ENCODE measurements around the gene C1QTNF12. TPM values are rescaled to one million over a fixed set of nuclear protein-coding genes. Genes with fewer than 3 reads are reported as not detected.

The C1QTNF12 gene
- total and polyA plus RNA-seq, 4 experiments from 2014 or later: 0.31 to 3.3 (median 2.4) TPM; not detected in 1

DNA sequence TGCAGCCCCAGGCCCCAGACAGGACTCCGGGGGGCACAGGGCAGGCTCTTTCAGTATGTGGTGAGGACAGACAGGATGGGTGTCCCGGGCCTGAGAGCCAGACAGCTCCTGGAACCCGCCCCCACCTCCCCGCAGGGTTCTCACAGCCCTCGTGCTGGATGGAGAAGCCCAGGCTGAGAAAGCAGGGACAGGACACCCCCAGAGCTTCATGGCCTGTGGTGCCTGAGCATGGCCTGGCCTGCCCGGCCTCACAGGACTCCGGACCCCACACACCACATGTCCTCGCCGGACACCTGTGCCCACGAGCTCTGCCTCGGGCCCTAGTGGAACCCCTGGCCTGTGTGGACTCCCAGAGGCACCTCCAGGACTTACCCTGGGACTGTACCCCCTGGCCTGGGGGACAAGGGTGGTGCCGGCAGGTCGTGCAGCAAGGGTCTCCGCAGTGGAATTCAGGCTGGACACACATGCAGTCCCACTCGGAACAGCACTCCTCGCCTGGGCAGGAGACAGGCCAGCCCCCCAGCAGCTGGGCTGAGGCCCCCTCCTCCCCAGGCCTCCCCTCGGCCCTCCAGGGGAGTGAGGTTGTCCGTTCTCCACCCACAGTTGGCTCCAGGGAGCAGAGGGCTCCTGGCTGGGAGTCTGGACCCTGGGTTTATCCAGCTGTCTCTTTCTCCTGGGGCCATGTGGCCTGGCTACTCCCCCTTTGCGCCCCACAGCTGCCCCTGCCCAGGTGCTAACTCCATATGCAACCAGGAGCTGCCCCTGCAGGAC, 41.3 kb downstream of the C1QTNF12 start:
- H3K4me3 ChIP-seq (ENCODE audit: low read length in 2 of 2): no peak overlapping the region
- peaks cover 9 to 36% (median 21%) of the 10 kb centered on the region in 4 donors for H3K4me1 Mint-ChIP-seq
- no peaks in the 10 kb centered on the region for H3K36me3 ChIP-seq (ENCODE audit: insufficient read depth, low read length)

DNA sequence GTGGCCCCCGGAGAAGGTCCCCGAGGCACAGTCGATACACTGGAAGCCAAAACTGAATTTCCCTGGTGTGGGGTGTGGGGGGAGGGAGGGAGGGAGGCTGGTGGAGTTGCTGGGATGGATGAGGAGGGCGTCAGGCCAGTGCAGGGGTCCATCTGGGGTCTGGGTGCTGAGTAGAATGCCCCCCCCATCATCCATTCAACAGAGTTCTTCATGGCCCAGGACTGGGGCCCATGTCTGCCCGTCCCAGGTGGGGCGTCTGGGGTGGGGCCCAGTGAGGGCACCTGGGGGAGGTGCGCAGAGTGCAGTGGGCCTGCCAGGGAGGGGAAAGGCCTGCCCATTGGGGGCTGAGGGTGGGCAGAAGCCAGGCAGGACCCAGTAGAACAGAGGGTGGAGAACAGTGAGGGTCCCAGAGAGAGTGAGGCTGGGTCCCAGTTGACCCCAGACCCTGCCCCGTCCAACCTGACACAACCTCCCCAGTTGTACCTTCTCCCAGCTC, 42.0 kb downstream of the C1QTNF12 start:
- Mint-ChIP-seq H3K4me1 (peaks cover 9 to 29% (median 17%) of the 10 kb centered on the region in 4 donors), H3K27me3 (no peaks in the 10 kb centered on the region), H3K9me3 (no peaks in the 10 kb centered on the region), H3K4me3 (peak overlapping the region in 1 of 8 donors; percentile 59), H3K36me3 (peaks cover 0 to 1% of the 10 kb centered on the region in 2 donors), H3K27ac (peak overlapping the region in 4 of 7 donors; percentile 52 to 79 (median 68))
- intact Hi-C loops (cut with micrococcal nuclease): no loop called here
- Histone ChIP-seq H3K9me3 (ENCODE audit: control insufficient read depth in 1 of 2, low read length in 2 of 2) (no peaks in the 10 kb centered on the region), H3K4me1 (ENCODE audit: insufficient read depth, low read length) (peaks cover 47% of the 10 kb centered on the region), H3K27me3 (ENCODE audit: insufficient read depth, low read length) (no peaks in the 10 kb centered on the region), H3K4me3 (ENCODE audit: low read length in 2 of 2) (no peak overlapping the region), H3K36me3 (ENCODE audit: insufficient read depth, low read length) (no peaks in the 10 kb centered on the region), H3K27ac (ENCODE audit: low read depth, low read length) (peak overlapping the region; percentile 84)
- peak in 1 of 5 donors; percentile 39 for DNase-seq
- CTCF ChIA-PET (ENCODE audit: partially characterized antibody): no interaction called here
- POLR2A ChIA-PET (ENCODE audit: partially characterized antibody): interaction anchor here (0.8 to 5.0 kb wide), 3 partner anchors 12 to 28 kb away, joined by 3 to 38 read pairs (median 3); partner anchors contain the start of gene B3GALT6

More for the DNA sequence above, 41.3 kb downstream of the C1QTNF12 start:
- CTCF ChIA-PET (ENCODE audit: partially characterized antibody): interaction anchor here (1.2 kb wide), 1 partner anchor 83 kb away, joined by 6 read pairs; no protein-coding TSS in a partner anchor
- Histone ChIP-seq H3K27me3 (ENCODE audit: insufficient read depth, low read length) (no peaks in the 10 kb centered on the region), H3K9me3 (ENCODE audit: control insufficient read depth in 1 of 2, low read length in 2 of 2) (no peaks in the 10 kb centered on the region), H3K4me1 (ENCODE audit: insufficient read depth, low read length) (peaks cover 52% of the 10 kb centered on the region), H3K27ac (ENCODE audit: low read depth, low read length) (peak overlapping the region; percentile 84)
- peak in 1 of 5 donors; percentile 44 for DNase-seq
- intact Hi-C loops (cut with micrococcal nuclease): loop anchor here (5.0 kb wide), 1 partner anchor 48 kb away; no protein-coding TSS in a partner anchor
- POLR2A ChIA-PET (ENCODE audit: partially characterized antibody): interaction anchor here (0.7 to 5.0 kb wide), 5 partner anchors 11 to 704 kb away, joined by 3 to 38 read pairs (median 3); partner anchors contain the start of gene B3GALT6
- H3K9me3 Mint-ChIP-seq: no peaks in the 10 kb centered on the region
- peak overlapping the region; percentile 32 to 82 (median 60) for H3K27ac Mint-ChIP-seq
- H3K4me3 Mint-ChIP-seq: peak overlapping the region in 7 of 8 donors; percentile 56 to 75 (median 61)
- H3K36me3 Mint-ChIP-seq: peaks cover 0 to 1% of the 10 kb centered on the region in 2 donors
- H3K27me3 Mint-ChIP-seq: no peaks in the 10 kb centered on the region

DNA sequence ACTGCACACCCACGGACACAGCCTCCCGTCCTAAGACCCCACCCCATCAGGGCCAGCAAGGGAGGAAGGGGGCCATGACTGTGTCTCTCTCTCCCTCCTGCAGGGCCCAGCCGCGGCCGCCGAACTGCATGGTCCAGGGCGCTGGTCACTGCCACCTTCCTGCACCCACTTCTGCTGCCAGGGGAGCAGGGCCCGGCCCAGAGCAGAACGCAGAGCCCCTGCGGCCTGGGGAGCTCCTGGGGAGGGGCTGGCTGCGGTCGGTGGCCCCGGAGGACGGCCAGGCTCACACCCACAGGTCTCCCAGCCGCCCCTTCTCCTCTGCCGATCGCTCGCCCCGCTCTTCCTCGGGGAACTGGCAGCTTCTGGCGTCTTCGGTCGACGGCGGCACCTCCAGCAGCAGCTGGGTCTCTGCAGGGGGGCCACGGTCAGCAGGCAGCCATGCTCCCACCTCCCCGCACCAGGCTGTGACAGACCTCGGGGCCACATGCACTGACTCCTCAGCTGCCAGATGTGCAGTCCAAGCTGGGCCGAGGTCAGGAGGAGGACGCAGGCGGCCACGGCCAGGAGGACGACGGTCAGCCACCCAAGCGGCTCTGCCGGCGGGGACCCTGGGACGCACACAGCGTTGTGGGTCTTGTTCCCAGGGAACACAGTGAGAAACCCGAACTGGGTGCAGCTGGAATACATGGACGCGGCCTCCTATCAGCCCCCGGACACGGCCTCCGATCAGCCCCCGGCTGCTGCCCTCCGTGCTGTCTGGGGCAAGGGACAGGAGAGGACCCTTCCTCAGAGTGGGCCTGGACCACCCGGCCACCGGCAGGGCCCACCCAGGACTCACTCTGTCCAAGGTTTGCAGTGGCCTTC, 42.7 kb downstream of the C1QTNF12 start:
- H3K4me3 Mint-ChIP-seq: peak overlapping the region in 1 of 8 donors; percentile 59
- Histone ChIP-seq H3K4me1 (ENCODE audit: insufficient read depth, low read length) (peaks cover 40% of the 10 kb centered on the region), H3K9me3 (ENCODE audit: control insufficient read depth in 1 of 2, low read length in 2 of 2) (no peaks in the 10 kb centered on the region), H3K27ac (ENCODE audit: low read depth, low read length) (no peak overlapping the region), H3K4me3 (ENCODE audit: low read length in 2 of 2) (no peak overlapping the region), H3K36me3 (ENCODE audit: insufficient read depth, low read length) (no peaks in the 10 kb centered on the region), H3K27me3 (ENCODE audit: insufficient read depth, low read length) (no peaks in the 10 kb centered on the region)
- no peaks in the 10 kb centered on the region for H3K9me3 Mint-ChIP-seq
- peaks cover 7 to 24% (median 13%) of the 10 kb centered on the region in 4 donors for H3K4me1 Mint-ChIP-seq
- ChIA-PET POLR2A (ENCODE audit: partially characterized antibody) (interaction anchor here (5.0 kb wide), 1 partner anchor 13 kb away, joined by 38 read pairs; no protein-coding TSS in a partner anchor), CTCF (ENCODE audit: partially characterized antibody) (no interaction called here)
- no peaks in the 10 kb centered on the region for H3K27me3 Mint-ChIP-seq
- peak overlapping the region in 4 of 7 donors; percentile 19 to 52 (median 41) for H3K27ac Mint-ChIP-seq
- no peaks in the 10 kb centered on the region for H3K36me3 Mint-ChIP-seq
- peak in 1 of 5 donors; percentile 42 for DNase-seq
- intact Hi-C loops (cut with micrococcal nuclease): no loop called here

DNA sequence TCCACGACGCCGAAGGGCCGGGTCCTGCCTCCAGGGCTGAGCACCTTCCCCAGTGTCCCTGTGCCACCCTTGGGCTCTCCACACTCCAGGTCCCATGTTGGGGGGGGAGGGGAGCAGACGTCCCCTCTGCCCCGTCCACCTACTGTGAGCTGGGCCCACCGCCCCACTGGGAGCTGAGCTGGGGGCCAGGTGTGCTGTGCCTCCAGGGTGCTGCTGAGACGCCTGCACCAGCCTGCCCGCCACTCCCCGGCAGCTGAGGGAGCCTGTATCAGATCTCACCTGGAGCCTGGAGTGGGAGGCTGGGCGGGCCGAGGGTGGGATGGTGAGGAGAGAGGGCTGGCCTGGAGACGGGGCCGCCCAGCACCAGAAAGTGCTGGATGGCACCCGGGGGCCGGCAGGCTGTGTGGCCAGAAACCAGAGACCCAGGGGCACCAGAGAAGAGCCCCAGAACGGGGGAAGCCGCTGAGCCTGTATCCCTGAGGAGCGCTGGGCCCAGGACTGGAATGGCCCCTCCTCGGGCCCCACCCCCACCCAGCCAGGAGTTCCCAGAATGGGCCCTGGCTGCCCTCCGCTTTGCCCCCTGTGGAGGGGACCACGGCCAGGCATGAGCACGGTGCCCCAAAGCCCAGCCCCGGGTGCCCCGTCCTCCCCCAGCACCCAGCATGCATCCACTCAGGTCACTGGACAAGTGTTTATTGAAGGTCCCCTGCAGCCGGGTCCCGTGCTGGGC, 43.5 kb downstream of the C1QTNF12 start:
- Mint-ChIP-seq H3K36me3 (no peaks in the 10 kb centered on the region), H3K27ac (peak overlapping the region in 3 of 7 donors; percentile 53 to 71 (median 62)), H3K9me3 (no peaks in the 10 kb centered on the region), H3K4me1 (peaks cover 3 to 16% (median 7%) of the 10 kb centered on the region in 4 donors), H3K27me3 (no peaks in the 10 kb centered on the region), H3K4me3 (peak overlapping the region in 2 of 8 donors; percentile 15 to 20)
- ChIA-PET POLR2A (ENCODE audit: partially characterized antibody) (no interaction called here), CTCF (ENCODE audit: partially characterized antibody) (no interaction called here)
- no peak overlapping the region for H3K4me3 ChIP-seq (ENCODE audit: low read length in 2 of 2)
- no peaks in the 10 kb centered on the region for H3K9me3 ChIP-seq (ENCODE audit: control insufficient read depth in 1 of 2, low read length in 2 of 2)
- H3K27ac ChIP-seq (ENCODE audit: low read depth, low read length): peak overlapping the region; percentile 38
- intact Hi-C loops (cut with micrococcal nuclease): no loop called here
- H3K27me3 ChIP-seq (ENCODE audit: insufficient read depth, low read length): no peaks in the 10 kb centered on the region
- H3K36me3 ChIP-seq (ENCODE audit: insufficient read depth, low read length): no peaks in the 10 kb centered on the region
- peaks cover 33% of the 10 kb centered on the region for H3K4me1 ChIP-seq (ENCODE audit: insufficient read depth, low read length)
- DNase-seq: peak in 1 of 5 donors; percentile 38

DNA sequence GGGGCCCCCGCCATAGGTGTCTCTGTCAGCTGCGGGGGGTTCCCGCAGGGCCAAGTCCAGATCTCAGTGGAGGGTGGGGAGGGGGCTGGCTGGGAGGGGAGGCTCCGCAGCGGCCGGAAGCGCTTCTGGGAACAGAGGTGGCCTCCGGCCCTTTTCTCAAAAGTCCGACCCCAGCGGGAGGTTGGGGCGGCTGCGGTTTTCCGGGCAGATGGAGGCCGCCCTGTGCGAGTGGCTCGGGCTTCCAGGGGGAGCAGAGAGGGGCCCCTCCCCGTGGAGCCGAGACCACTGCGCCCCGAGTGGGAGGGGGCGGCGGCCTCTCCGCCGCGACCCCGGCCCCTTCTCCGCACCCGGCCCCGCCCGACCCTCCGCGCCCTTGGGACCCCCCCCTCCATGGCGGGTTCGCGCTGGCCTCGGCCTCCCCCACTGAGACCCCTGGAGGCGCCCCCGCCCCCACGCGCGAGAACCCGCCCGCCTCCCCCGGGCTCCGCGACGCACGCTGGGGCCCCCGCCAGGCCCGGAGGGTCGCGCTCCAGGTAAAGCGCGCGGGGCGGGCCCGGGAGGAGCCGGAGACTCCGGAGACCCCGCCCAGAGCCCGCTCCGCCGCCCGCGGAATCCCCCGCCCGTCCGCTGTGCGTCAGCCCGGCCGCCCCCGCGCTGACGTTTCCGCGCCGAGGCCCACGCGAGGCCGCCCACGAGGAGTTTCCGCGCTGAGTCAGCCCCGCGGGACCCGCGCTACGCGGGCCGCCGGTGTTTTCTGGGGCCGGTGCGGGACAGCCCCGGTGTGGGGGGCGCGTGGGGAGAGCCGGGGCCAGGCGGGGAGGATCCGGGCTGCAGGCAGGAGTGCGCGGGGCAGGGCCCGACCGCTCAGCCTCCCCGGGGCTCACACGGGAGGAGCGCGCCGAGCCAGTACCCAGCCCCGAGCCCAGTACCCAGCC, 45.4 kb downstream of the C1QTNF12 start:
- ChIA-PET POLR2A (ENCODE audit: partially characterized antibody) (interaction anchor here (1.0 kb wide), 1 partner anchor 14 kb away, joined by 3 read pairs; no protein-coding TSS in a partner anchor), CTCF (ENCODE audit: partially characterized antibody) (no interaction called here)
- peak overlapping the region; percentile 81 to 89 (median 86) for H3K27ac Mint-ChIP-seq
- peak overlapping the region; percentile 67 for H3K27ac ChIP-seq (ENCODE audit: low read depth, low read length)
- peak; percentile 87 to 91 (median 90) for DNase-seq
- H3K27me3 Mint-ChIP-seq: no peaks in the 10 kb centered on the region
- peak overlapping the region; percentile 6 to 24 for H3K4me3 ChIP-seq (ENCODE audit: low read length in 2 of 2)
- H3K36me3 Mint-ChIP-seq: no peaks in the 10 kb centered on the region
- H3K36me3 ChIP-seq (ENCODE audit: insufficient read depth, low read length): no peaks in the 10 kb centered on the region
- intact Hi-C loops (cut with micrococcal nuclease): no loop called here
- peaks cover 15% of the 10 kb centered on the region for H3K4me1 ChIP-seq (ENCODE audit: insufficient read depth, low read length)
- no peaks in the 10 kb centered on the region for H3K27me3 ChIP-seq (ENCODE audit: insufficient read depth, low read length)
- no peaks in the 10 kb centered on the region for H3K9me3 Mint-ChIP-seq
- H3K4me1 Mint-ChIP-seq: peaks cover 0 to 5% (median 2%) of the 10 kb centered on the region in 4 donors
- H3K9me3 ChIP-seq (ENCODE audit: control insufficient read depth in 1 of 2, low read length in 2 of 2): no peaks in the 10 kb centered on the region
- peak overlapping the region in 5 of 8 donors; percentile 17 to 67 (median 57) for H3K4me3 Mint-ChIP-seq

Data from CD4-positive, alpha-beta memory T cell (primary cell).